Activated CD4-positive, alpha-beta T cell treated with anti-CD3 and anti-CD28 coated beads, Interleukin-2, amount 10 ng/mL, durations not matched to agents 7 days and 5 days (primary cell): ENCODE results near the gene QPCTL. TPM values are rescaled to one million over a fixed set of nuclear protein-coding genes. Genes with fewer than 3 reads are reported as not detected.
"Not testable (repeated sequence)": the region's sequence is repeated elsewhere in the genome, so short reads cannot be mapped to it uniquely, and the experiment has no call there.

Experiments used
- CTCF ChIA-PET: fragments of 350-600 bp; sonication (Branson Sonifier 250); formaldehyde crosslinking; loops from one replicate; lab custom pipeline; 2021; ENCODE audit warnings: antibody characterized with exemption; lab: Charles Lee
- POLR2A ChIA-PET: fragments of 350-600 bp; sonication (Branson Sonifier 250); formaldehyde crosslinking; loops from one replicate; lab custom pipeline; 2021; ENCODE audit warnings: antibody characterized with exemption; lab: Charles Lee
- DNase-seq: peaks from one replicate; pipeline ENCODE4 v3.0.0-alpha.2; 2020
- H3K27ac Mint-ChIP-seq: one replicate; pipeline ENCODE4 v1.8.0; 2021; ENCODE audit warnings: mild to moderate bottlenecking, moderate library complexity, mixed read lengths
- H3K27me3 Mint-ChIP-seq: one replicate; pipeline ENCODE4 v1.8.0; 2021; ENCODE audit warnings: mixed read lengths
- H3K36me3 Mint-ChIP-seq: one replicate; pipeline ENCODE4 v1.8.0; 2021; ENCODE audit warnings: low read depth, mixed read lengths
- H3K4me1 Mint-ChIP-seq: one replicate; pipeline ENCODE4 v1.8.0; 2021; ENCODE audit warnings: mixed read lengths
- H3K4me3 Mint-ChIP-seq: one replicate; pipeline ENCODE4 v1.8.0; 2021; ENCODE audit warnings: mild to moderate bottlenecking, moderate library complexity, mixed read lengths
- H3K9me3 Mint-ChIP-seq: one replicate; pipeline ENCODE4 v1.8.0; 2021; ENCODE audit warnings: mixed read lengths
- total RNA-seq, 2 experiments: library from RNA; stranded (reverse); gene quantifications; one replicate each; pipeline ENCODE4 v1.2.3, GENCODE V29; 2021

Gene QPCTL
- total RNA-seq, 2 experiments from 2014 or later, result 6.1 to 7.3 TPM

DNA sequence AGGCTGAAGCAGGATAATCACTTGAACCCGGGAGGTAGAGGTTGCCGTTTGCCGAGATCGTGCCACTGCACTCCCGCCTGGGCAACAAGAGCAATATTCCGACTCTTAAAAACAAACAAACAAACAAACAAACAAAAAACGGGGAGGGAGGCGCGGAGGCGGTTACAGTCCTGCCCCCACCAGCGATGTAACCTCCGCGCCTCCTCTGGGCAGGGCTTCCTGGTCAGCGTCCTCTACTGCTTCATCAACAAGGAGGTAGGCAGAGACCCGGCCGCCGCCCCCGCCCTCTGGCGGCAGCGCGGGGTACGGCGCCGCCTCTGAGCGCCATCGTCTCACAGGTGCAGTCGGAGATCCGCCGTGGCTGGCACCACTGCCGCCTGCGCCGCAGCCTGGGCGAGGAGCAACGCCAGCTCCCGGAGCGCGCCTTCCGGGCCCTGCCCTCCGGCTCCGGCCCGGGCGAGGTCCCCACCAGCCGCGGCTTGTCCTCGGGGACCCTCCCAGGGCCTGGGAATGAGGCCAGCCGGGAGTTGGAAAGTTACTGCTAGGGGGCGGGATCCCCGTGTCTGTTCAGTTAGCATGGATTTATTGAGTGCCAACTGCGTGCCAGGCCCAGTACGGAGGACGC, 11.0 kb upstream of the QPCTL start:
- no peaks in the 10 kb centered on the region for H3K9me3 Mint-ChIP-seq
- peak; percentile 88 for DNase-seq
- ChIA-PET POLR2A (no interaction called here), CTCF (interaction anchor here (0.6 to 9.2 kb wide), 14 partner anchors 11 to 300 kb away, joined by 3 to 80 read pairs (median 3); partner anchors contain the start of genes GIPR, QPCTL and SNRPD2)
- H3K27me3 Mint-ChIP-seq, result peaks cover 7% of the 10 kb centered on the region
- peak overlapping the region; percentile 76 for H3K4me3 Mint-ChIP-seq
- H3K27ac Mint-ChIP-seq, result peak overlapping the region; percentile 90
- peaks cover 15% of the 10 kb centered on the region for H3K36me3 Mint-ChIP-seq
- peaks cover 22% of the 10 kb centered on the region for H3K4me1 Mint-ChIP-seq

GRCh38 chr19:45682117-45682516, 10.3 kb upstream of the QPCTL start:
- Mint-ChIP-seq H3K9me3 (no peaks in the 10 kb centered on the region), H3K4me1 (peaks cover 19% of the 10 kb centered on the region), H3K4me3 (peak overlapping the region; percentile 6), H3K36me3 (peaks cover 20% of the 10 kb centered on the region), H3K27me3 (peaks cover 7% of the 10 kb centered on the region), H3K27ac (no peak overlapping the region)
- ChIA-PET CTCF (interaction anchor here (0.6 to 9.2 kb wide), 5 partner anchors 10 to 39 kb away, joined by 3 to 80 read pairs (median 3); partner anchors contain the start of genes QPCTL and SNRPD2), POLR2A (no interaction called here)
- DNase-seq, result no peak

GRCh38 chr19:45682908-45683307, 9.6 kb upstream of the QPCTL start:
- peaks cover 13% of the 10 kb centered on the region for H3K4me1 Mint-ChIP-seq
- peak overlapping the region; percentile 17 for H3K27ac Mint-ChIP-seq
- H3K9me3 Mint-ChIP-seq, result no peaks in the 10 kb centered on the region
- peaks cover 2% of the 10 kb centered on the region for H3K27me3 Mint-ChIP-seq
- H3K4me3 Mint-ChIP-seq, result no peak overlapping the region
- H3K36me3 Mint-ChIP-seq, result peaks cover 27% of the 10 kb centered on the region
- CTCF ChIA-PET, result interaction anchor here (0.5 kb wide), 1 partner anchor 8 kb away, joined by 4 read pairs; no protein-coding TSS in a partner anchor
- POLR2A ChIA-PET, result no interaction called here
- DNase-seq, result no peak

- H3K9me3 Mint-ChIP-seq, DNase-seq, POLR2A ChIA-PET, H3K27me3 Mint-ChIP-seq, H3K4me3 Mint-ChIP-seq, H3K27ac Mint-ChIP-seq: not testable (repeated sequence)
- H3K36me3 Mint-ChIP-seq, result peaks cover 41% of the 10 kb centered on the region
- peaks cover 15% of the 10 kb centered on the region for H3K4me1 Mint-ChIP-seq
- CTCF ChIA-PET, result interaction anchor here (0.7 kb wide), 2 partner anchors 59 to 206 kb away, joined by 3 to 5 read pairs; no protein-coding TSS in a partner anchor
Observed at GRCh38 chr19:45685045-45685444, 7.4 kb upstream of the QPCTL start.

DNA sequence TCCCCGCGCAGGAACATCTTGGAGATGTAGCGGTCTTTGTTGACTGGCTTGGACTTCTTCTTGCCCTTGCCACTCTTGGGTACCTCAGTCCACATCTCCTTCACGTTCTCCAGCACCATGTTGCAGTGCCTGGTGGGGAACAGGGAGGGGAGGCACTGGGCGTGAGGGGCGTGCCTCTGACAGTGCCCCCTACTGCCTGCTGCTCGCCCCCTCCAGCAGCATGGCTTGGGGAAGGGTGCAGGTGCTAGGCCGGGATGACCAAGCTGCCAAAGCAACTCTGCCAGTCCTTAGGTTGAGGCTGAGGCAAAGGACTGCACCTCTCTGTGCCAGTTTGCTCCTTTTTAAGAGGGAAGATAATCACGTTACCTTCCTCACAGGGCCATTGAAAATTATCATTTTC, 4.9 kb upstream of the QPCTL start:
- Mint-ChIP-seq H3K36me3 (peaks cover 43% of the 10 kb centered on the region), H3K27me3 (no peaks in the 10 kb centered on the region), H3K27ac (no peak overlapping the region), H3K9me3 (no peaks in the 10 kb centered on the region), H3K4me3 (no peak overlapping the region), H3K4me1 (peaks cover 14% of the 10 kb centered on the region)
- POLR2A ChIA-PET, result interaction anchor here (0.6 kb wide), 1 partner anchor 498 kb away, joined by 3 read pairs; no protein-coding TSS in a partner anchor
- DNase-seq, result no peak
- CTCF ChIA-PET, result interaction anchor here (0.6 to 1.8 kb wide), 2 partner anchors 10 to 27 kb away, joined by 4 to 8 read pairs; no protein-coding TSS in a partner anchor

GRCh38 chr19:45691516-45692186, 815 bp upstream of the QPCTL start, which contains the start of gene SNRPD2:
Gene SNRPD2, minus strand, starts transcription at chr19:45691953. Its CDS starts 65 bp downstream, at chr19:45691888.
- Mint-ChIP-seq H3K4me1 (peaks cover 18% of the 10 kb centered on the region), H3K36me3 (peaks cover 36% of the 10 kb centered on the region), H3K9me3 (no peaks in the 10 kb centered on the region), H3K27ac (peak within 1 kb of the TSS; percentile 91), H3K27me3 (no peaks in the 10 kb centered on the region), H3K4me3 (peak within 1 kb of the TSS; percentile 92)
- peak; percentile 94 for DNase-seq
- ChIA-PET CTCF (interaction anchor here (0.6 to 7.9 kb wide), 17 partner anchors 9 to 445 kb away, joined by 3 to 80 read pairs (median 5); partner anchors contain the start of genes FBXO46 and FOXA3), POLR2A (interaction anchor here (0.6 to 2.1 kb wide), 3 partner anchors 14 to 117 kb away, joined by 3 to 5 read pairs (median 3); no protein-coding TSS in a partner anchor)

- peak overlapping the region; percentile 91 for H3K27ac Mint-ChIP-seq
- peak; percentile 83 for DNase-seq
- peaks cover 21% of the 10 kb centered on the region for H3K36me3 Mint-ChIP-seq
- H3K27me3 Mint-ChIP-seq, result no peaks in the 10 kb centered on the region
- H3K4me1 Mint-ChIP-seq, result peaks cover 18% of the 10 kb centered on the region
- ChIA-PET CTCF (interaction anchor here (0.6 to 7.9 kb wide), 20 partner anchors 8 to 171 kb away, joined by 3 to 80 read pairs (median 5); partner anchors contain the start of genes FBXO46 and FOXA3), POLR2A (no interaction called here)
- peak overlapping the region; percentile 92 for H3K4me3 Mint-ChIP-seq
- H3K9me3 Mint-ChIP-seq, result no peaks in the 10 kb centered on the region
Observed at GRCh38 chr19:45693106-45693788, 781 bp downstream of the QPCTL start.

DNA sequence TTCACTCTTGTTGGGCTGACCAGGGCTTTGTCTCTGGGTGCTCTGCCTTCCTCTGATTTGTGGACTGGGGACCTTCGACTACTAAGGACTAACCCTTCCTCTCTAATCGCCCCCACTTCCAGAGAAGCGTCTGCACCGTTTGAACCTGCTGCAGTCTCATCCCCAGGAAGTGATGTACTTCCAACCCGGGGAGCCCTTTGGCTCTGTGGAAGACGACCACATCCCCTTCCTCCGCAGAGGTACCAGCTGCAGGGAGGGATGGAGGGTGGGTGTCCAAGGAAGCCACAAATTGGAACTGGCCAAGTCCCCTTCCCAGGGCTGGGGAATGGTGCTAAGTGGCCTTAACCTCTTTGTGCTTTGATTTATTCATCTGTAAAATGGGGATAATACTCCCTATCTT, 9.2 kb downstream of the QPCTL start:
- no peaks in the 10 kb centered on the region for H3K27me3 Mint-ChIP-seq
- ChIA-PET CTCF (interaction anchor here (0.7 to 2.0 kb wide), 2 partner anchors 9 to 22 kb away, joined by 3 to 8 read pairs; partner anchors contain the start of genes QPCTL and SNRPD2), POLR2A (no interaction called here)
- no peak overlapping the region for H3K27ac Mint-ChIP-seq
- DNase-seq, result no peak
- H3K9me3 Mint-ChIP-seq, result no peaks in the 10 kb centered on the region
- H3K4me3 Mint-ChIP-seq, result no peak overlapping the region
- peaks cover 8% of the 10 kb centered on the region for H3K36me3 Mint-ChIP-seq
- H3K4me1 Mint-ChIP-seq, result peaks cover 9% of the 10 kb centered on the region

DNA sequence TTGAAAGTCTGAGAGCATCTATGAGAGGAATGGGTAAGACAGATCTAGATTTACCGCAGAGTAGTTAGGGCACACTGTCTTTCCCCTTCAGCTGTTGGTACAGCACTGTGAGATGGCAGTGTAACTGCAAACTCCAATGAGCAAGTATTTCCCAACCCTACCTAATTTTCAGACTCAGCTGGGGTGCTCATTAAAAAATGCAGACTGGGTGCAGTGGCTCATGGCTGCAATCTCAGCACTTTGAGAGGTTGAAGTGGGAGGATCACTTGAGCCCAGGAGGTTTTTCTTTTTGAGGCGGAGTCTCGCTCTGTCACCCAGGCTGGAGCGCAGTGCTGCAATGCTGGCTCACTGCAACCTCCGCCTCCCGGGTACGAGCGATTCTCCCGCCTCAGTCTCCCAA, 12.6 kb downstream of the QPCTL start:
- no peaks in the 10 kb centered on the region for H3K27me3 Mint-ChIP-seq
- peaks cover 12% of the 10 kb centered on the region for H3K4me1 Mint-ChIP-seq
- POLR2A ChIA-PET, result interaction anchor here (0.9 kb wide), 1 partner anchor 12 kb away, joined by 5 read pairs; no protein-coding TSS in a partner anchor
- no peaks in the 10 kb centered on the region for H3K9me3 Mint-ChIP-seq
- H3K36me3 Mint-ChIP-seq, result peaks cover 17% of the 10 kb centered on the region
- no peak for DNase-seq
- no peak overlapping the region for H3K27ac Mint-ChIP-seq
- CTCF ChIA-PET, result interaction anchor here (0.7 to 3.1 kb wide), 3 partner anchors 12 to 27 kb away, joined by 5 to 17 read pairs (median 8); partner anchors contain the start of genes QPCTL and SNRPD2
- H3K4me3 Mint-ChIP-seq, result no peak overlapping the region

GRCh38 chr19:45705710-45706415, 13.4 kb downstream of the QPCTL start:
- ChIA-PET CTCF (interaction anchor here (0.7 to 3.1 kb wide), 3 partner anchors 11 to 28 kb away, joined by 5 to 17 read pairs (median 8); partner anchors contain the start of genes QPCTL and SNRPD2), POLR2A (interaction anchor here (0.6 kb wide), 1 partner anchor 10 kb away, joined by 3 read pairs; no protein-coding TSS in a partner anchor)
- no peak for DNase-seq
- no peaks in the 10 kb centered on the region for H3K27me3 Mint-ChIP-seq
- no peak overlapping the region for H3K27ac Mint-ChIP-seq
- H3K36me3 Mint-ChIP-seq, result peaks cover 23% of the 10 kb centered on the region
- no peaks in the 10 kb centered on the region for H3K9me3 Mint-ChIP-seq
- H3K4me1 Mint-ChIP-seq, result peaks cover 16% of the 10 kb centered on the region
- no peak overlapping the region for H3K4me3 Mint-ChIP-seq

- Mint-ChIP-seq H3K27me3 (no peaks in the 10 kb centered on the region), H3K9me3 (no peaks in the 10 kb centered on the region), H3K36me3 (peaks cover 27% of the 10 kb centered on the region), H3K27ac (peak overlapping the region; percentile 25), H3K4me1 (peaks cover 15% of the 10 kb centered on the region), H3K4me3 (no peak overlapping the region)
- ChIA-PET CTCF (interaction anchor here (0.6 to 1.6 kb wide), 4 partner anchors 17 to 302 kb away, joined by 3 to 6 read pairs (median 4); partner anchors contain the start of genes QPCTL and SNRPD2), POLR2A (interaction anchor here (0.5 kb wide), 1 partner anchor 284 kb away, joined by 3 read pairs; no protein-coding TSS in a partner anchor)
- DNase-seq, result no peak
Observed at GRCh38 chr19:45710356-45711130, 18.1 kb downstream of the QPCTL start.
